ENCODE measurements around the gene FDXR.
"Not testable (repeated sequence)": the region's sequence is repeated elsewhere in the genome, so short reads cannot be mapped to it uniquely, and the experiment has no call there.

The FDXR gene, protein sequence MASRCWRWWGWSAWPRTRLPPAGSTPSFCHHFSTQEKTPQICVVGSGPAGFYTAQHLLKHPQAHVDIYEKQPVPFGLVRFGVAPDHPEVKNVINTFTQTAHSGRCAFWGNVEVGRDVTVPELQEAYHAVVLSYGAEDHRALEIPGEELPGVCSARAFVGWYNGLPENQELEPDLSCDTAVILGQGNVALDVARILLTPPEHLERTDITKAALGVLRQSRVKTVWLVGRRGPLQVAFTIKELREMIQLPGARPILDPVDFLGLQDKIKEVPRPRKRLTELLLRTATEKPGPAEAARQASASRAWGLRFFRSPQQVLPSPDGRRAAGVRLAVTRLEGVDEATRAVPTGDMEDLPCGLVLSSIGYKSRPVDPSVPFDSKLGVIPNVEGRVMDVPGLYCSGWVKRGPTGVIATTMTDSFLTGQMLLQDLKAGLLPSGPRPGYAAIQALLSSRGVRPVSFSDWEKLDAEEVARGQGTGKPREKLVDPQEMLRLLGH

DNA sequence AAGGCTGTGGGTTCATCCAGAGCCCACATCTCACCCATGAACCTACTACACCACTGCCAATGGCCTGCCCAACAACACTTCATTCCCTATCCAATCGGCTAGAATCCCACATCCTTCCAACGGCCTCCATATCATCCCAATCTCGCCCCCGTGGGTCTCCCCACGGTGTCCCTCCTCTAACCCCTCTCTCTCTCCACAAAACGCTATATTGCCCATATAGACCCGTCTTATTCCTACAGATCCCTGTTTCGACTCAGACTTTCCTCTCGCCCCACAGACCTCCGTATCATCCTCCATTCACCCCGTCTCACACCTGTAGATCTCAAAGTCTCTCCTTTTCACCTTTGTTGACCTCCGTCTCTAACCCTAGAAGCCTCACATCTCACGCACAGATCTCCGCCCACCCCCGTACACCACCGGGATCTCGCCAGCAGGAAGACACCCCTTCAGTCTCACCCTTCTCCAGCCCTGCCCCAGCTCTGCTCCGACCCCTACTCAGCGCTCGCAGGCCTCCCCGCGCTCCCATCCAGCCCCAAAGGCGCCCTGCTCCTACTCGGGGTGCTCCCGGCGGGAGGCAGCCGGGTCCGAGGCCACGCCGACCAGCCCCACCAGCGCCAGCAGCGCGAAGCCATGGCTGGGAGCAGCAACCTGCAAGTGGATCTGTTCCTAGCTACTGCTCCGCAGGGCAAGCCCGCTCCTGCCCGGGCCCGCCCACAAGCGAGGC, at the start of gene FDXR:
FDXR (minus strand) TSS at position 682 of the 724 bp plus-strand sequence; CDS start at position 632, 50 bp downstream.
- no peak for DNase-seq
- intact Hi-C loops (cut with DNase I): no loop called here

DNA sequence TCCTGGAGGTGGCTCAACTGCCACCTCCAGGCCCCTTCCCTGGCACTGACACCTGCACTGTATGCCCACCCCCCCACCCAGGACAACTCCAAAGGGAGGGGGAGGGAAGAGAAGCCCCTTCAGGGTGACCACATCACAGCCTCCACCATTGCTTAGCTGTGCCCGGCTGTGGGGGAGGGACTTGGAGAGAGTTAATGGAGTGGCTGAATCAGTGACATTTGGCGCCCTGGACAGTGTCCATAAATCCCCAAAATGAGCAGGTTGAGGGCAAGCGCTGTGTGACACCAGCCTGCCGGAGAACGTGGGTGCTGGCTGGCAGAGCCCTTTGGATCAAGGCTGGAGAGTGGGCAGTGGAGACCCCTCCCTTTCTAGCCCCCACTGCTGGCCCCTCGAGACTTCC, 49.4 kb upstream of the FDXR start:
- intact Hi-C loops (cut with DNase I): no loop called here
- DNase-seq: peak in 2 of 10 donors; percentile 19 to 40

DNA sequence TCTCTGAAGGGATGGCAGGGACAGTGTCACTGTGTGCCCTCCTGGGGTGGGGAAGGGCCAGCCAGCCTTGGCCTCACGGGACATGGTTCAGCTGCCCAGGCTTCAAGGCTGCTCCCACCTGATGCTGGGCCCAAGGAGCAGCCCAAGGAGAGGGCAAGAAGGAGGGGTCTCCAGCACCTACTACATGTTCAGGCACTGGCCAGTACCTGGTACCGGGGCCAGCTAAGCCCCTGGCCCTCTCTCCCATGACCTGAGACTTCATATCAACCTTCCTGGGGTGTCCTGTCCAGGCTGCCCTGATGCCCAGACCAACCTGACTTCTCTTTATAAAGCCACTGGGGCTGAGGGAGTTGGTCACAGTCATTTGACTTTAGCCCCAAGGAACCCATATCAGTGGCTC, 49.0 kb upstream of the FDXR start:
- DNase-seq: peak in 1 of 10 donors; percentile 44
- intact Hi-C loops (cut with DNase I): no loop called here

DNA sequence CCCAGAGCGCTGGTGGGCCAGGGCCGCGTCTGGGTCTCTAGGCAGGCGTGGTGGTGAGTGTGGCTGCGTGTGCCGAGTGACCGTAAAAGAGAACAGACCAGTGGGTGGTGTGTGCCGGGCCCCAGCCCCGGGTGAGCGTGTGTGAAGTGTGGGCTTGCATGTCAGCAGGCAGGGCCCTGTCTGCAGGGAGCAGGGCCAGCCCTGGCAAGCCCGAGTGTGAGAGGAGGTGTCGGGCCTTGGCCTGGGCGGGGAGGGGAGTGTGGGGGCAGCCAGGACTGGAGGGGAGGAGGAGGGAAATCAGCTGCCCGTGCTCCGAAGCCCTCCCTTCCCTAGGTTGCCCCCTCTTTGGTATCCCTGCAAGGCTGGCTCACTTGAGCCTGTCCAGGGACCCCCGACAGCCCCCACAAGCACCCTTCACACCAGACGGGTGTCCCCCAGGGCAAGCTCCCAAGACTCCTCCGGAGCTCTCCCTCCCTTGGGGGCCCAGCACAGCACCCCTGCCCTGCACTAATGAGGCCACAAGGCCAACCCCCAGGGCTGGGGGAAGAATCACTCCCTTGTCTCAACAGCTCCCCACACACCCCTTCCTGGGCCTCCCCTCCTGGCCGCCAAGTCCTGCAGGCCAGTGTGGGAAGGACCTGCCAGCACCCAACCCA, 48.4 kb upstream of the FDXR start:
- DNase-seq: peak in 1 of 10 donors; percentile 46
- intact Hi-C loops (cut with DNase I): no loop called here

DNA sequence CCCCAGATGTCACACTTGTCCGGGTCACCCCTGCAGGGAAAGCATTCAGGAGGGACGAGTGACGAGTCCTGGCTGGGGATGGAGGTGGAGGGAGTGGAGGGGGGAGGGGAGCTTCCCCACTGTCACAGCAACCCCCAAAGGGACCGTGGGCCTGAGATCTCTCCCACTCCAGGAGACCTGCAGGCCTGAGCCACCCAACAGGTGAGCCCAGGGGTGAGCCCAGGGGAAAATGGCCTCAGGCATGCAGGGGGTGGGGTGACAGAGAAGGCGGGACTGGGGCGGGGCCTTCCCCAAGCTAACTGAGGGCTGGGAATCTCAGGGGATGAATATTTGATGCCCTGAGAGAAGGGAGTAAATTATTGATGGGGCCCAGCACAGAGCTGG, 47.8 kb upstream of the FDXR start:
- intact Hi-C loops (cut with DNase I): no loop called here
- DNase-seq: no peak

DNA sequence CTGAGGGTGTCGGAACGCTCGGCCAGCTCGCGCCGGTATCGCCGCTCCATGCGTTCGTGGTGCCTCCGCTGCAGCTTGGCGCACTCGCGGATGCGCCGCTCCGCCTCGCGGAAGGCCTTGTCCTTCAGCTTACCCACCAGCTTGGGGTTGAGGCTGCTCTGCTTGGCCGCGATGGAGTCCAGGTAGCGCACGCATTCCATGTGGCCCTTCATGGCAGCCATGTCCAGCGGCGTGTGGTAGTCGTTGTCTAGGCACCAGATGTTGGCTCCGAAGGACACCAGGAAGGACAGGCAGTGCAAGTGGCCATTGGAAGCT, 47.5 kb upstream of the FDXR start:
- no peak for DNase-seq

DNA sequence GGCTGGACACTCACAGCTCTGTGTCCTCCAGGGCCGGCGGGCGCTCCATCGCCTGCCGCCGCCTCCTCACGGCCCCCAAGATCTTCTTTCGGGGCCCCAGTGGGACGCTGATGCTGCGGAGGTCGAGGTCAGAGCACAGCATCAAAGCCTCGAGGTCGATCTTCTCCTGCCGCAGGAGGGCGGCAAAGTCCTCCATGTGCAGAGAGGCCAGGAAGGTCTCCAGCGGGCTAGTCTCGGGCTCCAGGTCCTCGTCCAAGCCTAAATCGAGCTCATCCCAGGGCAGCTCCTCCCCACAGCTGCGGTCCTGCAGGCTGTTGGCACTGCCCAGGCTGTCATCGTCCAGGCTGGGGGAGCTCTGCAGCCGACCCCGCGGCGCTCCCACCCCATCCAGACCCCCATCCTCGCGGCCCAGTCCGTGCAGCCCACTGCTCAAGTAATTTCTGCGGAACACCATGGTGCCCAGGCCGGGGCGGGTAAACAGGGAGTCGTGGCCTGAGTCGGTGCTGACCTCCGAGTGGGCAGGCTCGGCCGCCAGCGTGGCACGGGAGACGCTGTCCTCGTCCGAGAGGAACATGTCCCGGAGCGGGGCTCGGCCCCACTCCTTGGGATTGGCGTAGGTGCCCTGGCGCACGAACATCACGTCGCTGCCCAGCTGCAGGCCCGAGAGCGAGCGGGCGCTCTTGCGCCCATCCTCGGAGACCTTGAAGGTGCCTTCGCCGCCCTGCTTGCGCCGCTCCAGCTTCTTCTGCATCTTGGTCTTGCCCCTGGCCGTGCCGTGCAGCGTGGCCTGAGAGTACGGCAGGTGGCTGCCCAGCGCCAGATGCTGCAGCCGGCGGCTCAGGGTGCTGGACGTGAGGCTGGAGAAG, 46.9 kb upstream of the FDXR start:
- intact Hi-C loops (cut with DNase I): no loop called here
- no peak for DNase-seq

More for the DNA sequence above, 47.5 kb upstream of the FDXR start:
- intact Hi-C loops (cut with DNase I): no loop called here

DNA sequence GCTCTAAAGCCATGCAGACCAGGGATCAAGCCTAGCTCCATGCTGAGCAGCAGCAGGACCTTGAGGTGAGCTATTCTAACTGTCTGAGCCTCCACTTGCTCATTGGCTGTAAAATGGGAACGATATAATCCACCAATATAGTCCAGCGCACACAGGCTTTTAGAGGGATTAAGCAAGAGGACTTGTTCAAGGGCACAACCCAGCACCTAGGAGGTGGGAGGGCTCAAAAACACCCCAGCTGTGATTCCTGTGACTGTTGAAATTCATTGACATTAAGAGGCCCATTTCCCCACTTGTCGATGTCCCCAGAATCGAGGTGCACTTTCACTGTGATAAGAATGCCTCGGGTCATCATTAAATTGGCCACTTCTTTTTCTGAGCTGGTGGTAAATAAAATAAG, 46.1 kb upstream of the FDXR start:
- no peak for DNase-seq
- intact Hi-C loops (cut with DNase I): no loop called here

DNA sequence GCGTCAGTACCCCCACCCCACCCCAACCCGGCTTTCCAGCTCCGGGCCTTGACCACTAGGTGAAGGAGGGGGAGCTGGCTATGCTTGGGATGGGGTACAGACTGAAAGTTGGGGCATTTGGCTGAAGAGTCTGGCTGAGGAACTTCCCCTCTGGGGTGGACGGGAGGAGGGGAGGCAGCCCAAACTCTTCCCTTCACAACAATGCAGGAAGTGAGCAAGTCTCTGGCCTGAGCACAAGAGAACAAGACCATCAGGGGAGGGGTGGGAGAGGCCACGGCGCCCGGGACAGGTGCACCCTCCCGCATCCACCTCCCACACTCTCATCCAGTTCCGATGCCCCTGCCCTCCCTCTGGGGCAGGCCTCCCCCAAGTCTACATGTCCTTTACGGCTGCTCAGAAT, 44.6 kb upstream of the FDXR start:
- intact Hi-C loops (cut with DNase I): no loop called here
- no peak for DNase-seq

DNA sequence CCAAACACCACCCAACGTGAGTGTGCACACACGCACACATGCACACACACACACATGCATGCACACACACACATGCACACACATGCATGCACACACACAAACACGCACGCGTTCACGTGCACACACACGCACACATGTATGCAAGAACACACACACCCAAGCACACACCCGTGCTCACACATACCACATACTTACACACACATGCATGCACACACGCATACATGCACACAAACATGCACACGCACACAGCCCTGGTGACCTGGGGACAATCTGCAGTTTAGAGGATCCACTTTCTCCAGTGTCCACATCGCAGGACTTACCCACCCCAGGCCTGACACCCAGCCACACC, 44.0 kb upstream of the FDXR start:
- intact Hi-C loops (cut with DNase I): no loop called here

DNA sequence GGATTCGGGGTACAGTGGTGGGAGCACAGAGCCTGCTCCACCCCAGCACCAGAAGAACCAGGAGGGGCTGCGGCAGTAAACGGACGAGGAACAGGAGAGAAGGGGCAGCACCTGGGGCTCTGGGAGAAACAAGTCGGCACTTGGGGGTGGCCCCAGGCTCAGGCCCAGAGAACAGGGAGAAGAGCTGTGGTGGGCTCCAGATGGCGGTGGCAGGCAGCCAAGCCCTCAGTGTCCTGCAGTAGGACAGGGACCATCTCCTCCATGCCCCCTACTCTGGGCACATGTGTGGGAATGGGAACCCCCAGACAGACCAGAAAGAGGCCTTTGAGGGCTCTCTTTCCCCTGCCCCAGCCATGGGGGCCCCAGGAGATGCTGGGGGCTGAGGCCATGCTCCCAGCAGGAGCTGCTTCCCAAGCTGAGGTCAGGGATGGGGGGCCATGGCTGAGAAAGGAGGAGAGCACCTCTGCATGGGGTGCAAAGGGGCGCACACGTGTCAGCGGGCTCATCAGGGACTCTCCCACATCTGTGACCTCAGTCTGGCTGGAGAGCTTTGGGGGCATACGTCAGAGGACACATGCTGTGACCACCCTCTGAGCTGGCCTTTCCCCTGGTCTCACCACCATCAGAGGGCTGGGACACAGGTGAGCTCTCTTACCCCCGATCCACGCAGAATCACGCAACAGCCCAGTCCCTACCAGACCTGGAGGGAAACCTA, 43.5 kb upstream of the FDXR start:
- intact Hi-C loops (cut with DNase I): no loop called here
- peak in 1 of 10 donors; percentile 34 for DNase-seq

More for the DNA sequence above, 44.0 kb upstream of the FDXR start:
- peak in 1 of 10 donors; percentile 31 for DNase-seq

DNA sequence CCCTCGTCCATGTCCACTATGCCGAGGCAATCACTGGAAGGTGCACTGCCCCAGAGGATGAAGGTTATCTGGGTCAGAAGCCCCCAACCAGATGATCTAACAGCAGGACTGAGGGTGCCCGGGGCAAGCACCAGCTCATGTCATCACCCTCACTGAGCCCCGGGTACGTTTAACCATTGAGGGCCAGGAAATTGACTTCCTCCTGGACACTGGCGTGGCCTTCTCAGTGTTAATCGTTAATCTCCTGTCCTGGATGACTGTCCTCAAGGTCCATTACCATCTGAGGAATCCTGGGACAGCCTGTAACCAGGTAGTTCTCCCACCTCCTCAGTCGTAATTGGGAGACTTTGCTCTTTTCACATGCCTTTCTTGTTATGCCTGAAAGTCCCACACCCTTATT, 38.6 kb upstream of the FDXR start:
- DNase-seq; intact Hi-C loops (cut with DNase I): not testable (repeated sequence)

DNA sequence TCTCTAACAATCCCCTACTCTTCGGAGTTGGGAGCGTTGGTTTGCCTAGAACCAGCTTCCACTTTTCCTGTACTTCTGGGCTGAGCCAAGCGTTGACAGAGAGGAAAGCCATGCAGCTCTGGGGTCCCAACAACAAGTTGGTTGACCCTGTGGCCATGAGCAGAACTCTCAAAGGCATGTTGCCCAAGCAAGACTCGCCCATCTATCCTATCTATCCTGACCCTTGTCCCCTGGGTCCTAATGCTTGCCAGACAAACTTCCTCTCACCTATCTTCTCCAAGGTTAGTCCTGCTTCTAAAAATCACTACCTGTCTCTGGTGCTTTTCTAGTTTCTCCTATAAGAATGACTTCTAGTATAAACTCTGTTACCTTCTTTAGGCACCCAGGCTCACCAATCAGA, 36.3 kb upstream of the FDXR start:
- DNase-seq: peak in 1 of 10 donors; percentile 33
- intact Hi-C loops (cut with DNase I): not testable (repeated sequence)

DNA sequence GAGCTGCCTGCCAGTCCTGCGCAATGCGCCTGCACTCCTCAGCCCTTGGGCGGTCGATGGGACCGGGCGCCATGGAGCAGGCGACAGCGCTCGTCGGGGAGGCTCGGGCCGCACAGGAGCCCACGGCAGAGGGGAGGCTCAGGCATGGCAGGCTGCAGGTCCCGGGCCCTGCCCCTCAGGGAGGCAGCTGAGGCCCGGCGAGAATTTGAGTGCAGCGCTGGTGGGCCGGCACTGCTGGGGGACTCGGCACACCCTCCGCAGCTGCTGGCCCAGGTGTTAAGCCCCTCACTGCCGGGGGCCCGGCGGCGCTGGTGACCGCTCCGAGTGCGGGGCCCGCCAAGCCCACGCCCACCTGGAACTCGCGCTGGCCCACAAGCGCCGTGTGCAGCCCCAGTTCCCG, 34.2 kb upstream of the FDXR start:
- DNase-seq: no peak
- intact Hi-C loops (cut with DNase I): no loop called here

DNA sequence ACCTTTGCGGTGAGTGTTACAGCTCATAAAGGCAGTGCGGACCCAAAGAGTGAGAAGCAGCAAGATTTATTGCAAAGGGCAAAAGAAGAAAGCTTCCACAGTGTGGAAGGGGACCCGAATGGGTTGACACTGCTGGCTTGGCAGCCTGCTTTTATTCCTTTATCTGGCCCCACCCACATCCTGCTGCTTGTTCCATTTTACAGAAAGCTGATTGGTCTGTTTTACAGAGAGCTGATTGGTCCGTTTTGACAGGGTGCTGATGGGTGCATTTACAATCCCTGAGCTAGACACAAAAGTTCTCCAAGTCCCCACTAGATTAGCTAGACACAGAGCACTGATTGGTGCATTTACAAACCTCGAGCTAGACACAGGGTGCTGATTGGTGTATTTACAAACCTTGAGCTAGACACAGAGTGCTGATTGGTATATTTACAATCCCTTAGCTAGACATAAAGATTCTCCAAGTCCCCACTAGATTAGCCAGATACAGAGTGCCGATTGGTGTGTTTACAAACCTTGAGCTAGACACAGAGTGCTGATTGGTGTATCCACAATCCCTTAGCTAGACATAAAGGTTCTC, 33.5 kb upstream of the FDXR start:
- intact Hi-C loops (cut with DNase I): not testable (repeated sequence)
- peak in 1 of 10 donors; percentile 8 for DNase-seq

DNA sequence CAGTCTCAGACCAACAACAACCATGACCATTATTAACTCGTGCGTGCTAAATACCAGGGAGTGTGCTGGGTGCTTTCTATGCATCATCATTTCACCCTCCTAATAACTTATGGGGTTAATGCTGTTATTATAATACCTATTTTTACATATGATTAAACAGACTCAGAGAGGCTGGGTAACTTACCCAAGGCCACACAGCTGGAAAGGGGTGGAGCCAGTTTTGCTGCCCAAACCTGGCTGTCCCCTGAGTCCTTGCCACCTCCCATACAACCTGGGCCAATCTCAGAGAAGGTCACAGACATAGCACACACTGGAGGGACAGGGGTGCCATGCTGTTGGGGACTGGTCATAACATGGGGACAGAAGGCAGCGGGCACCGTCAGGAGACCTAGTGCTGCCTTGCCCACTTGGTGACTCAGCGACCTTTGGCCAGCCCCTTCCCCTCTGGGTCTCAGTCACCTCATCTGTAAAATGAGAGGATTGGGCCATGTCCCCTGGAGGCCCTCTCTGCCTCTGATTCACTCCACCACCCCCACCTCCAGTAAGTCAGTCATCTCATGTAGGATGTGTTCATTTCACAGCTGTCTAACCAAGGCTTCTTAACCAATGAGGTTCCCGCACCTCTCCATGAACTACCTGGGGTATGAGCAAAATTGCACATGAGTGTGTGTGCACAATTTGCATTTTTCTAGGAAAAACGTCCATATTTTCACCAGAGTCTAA, 32.1 kb upstream of the FDXR start:
- peak in 1 of 10 donors; percentile 40 for DNase-seq
- intact Hi-C loops (cut with DNase I): no loop called here

DNA sequence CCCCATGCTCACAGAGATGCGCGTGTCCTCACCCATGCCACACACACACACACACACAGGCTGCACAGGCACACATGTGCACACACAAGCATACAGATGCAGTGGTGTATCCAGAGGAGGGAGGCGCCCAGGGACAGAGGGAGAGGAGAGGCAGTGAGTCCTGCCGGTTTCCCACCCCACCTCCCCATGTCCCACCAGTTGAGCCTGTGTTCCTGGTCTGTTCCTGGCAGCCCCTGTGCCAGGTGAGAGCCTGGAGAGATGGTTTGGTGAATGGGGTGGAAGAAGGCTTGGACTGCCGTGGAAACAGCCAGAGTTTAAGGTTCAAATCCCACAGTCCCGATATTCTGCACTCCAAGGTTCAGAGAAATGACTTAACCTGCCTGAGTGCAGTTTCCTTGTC, 30.9 kb upstream of the FDXR start:
- peak in 1 of 10 donors; percentile 23 for DNase-seq
- intact Hi-C loops (cut with DNase I): no loop called here

DNA sequence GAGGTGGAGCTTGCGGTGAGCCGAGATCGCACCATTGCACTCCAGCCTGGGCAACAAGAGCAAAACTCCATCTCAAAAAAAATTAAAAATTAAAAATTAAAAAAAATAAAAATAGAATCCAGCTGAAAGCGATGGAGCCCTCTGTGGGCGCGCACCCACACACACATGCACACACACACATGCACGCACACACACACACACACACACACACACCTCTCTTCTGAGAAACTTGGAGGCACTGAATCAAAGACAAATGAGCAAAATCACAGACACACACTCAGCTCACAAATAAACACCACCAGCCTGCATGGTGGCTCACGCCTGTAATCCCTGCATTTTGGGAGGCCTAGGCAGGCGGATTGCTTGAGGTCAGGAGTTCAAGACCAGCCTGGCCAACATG, 30.2 kb upstream of the FDXR start:
- intact Hi-C loops (cut with DNase I): no loop called here
- DNase-seq: no peak
